Naive thymus-derived CD8-positive, alpha-beta T cell (primary cell): ENCODE results near the gene LSAMP. TPM values are rescaled to one million over a fixed set of nuclear protein-coding genes. Genes with fewer than 3 reads are reported as not detected.

Source experiments
- ATAC-seq, 2 donors: fragments of 150-1000 bp; cut with Tn5 transposase in 1 of 2; sonication (Bioruptor Pico), chemical (Tn5 transposase) in 1 of 2; 1 replicate in 1 of 2; 2 replicates in 1 of 2; pipeline ENCODE4 v1.10.0; 2021; ENCODE audit warnings: mild to moderate bottlenecking in 2 of 2, moderate library complexity in 2 of 2
- POLR2A ChIA-PET: fragments of 350-600 bp; sonication (Branson Sonifier 250); formaldehyde crosslinking; loops from one replicate; lab custom pipeline; 2021; ENCODE audit warnings: antibody characterized with exemption; lab: Charles Lee
- DNase-seq, 10 donors: peaks; one replicate each; pipeline versions ENCODE4 v3.0.0 to v3.0.0-alpha.2; 2020 to 2022
- H3K27ac Mint-ChIP-seq, 10 donors: one replicate each; pipeline ENCODE4 v1.8.0; 2020 to 2022; ENCODE audit warnings: mild to moderate bottlenecking in 10 of 10, mixed read lengths in 10 of 10, moderate library complexity in 4 of 10, inconsistent platforms in 1 of 10
- H3K27me3 Mint-ChIP-seq, 5 donors: one replicate each; pipeline ENCODE4 v1.8.0; 2021 to 2022; ENCODE audit warnings: mixed read lengths in 5 of 5
- H3K36me3 Mint-ChIP-seq, 3 donors: one replicate each; pipeline ENCODE4 v1.8.0; 2020 to 2022; ENCODE audit warnings: mixed read lengths in 3 of 3, mild to moderate bottlenecking in 2 of 3, inconsistent platforms in 1 of 3
- H3K4me1 Mint-ChIP-seq, 4 donors: one replicate each; pipeline ENCODE4 v1.8.0; 2021 to 2022; ENCODE audit warnings: mixed read lengths in 4 of 4
- H3K4me3 Mint-ChIP-seq, 10 donors: one replicate each; pipeline ENCODE4 v1.8.0; 2020 to 2022; ENCODE audit warnings: mild to moderate bottlenecking in 10 of 10, mixed read lengths in 10 of 10, moderate library complexity in 6 of 10, inconsistent platforms in 1 of 10
- H3K9me3 Mint-ChIP-seq, 9 donors: one replicate each; pipeline ENCODE4 v1.8.0; 2020 to 2022; ENCODE audit warnings: mixed read lengths in 9 of 9, mild to moderate bottlenecking in 3 of 9, inconsistent platforms in 1 of 9, moderate library complexity in 1 of 9
- polyA plus RNA-seq, 3 donors: library from polyadenylated mRNA; unstranded; fragments of 300-500 nt; fragmentation: Illumina TruSeq; gene quantifications; one replicate each; pipeline ENCODE4 v1.2.3, GENCODE V29; 2021
- total RNA-seq, 8 experiments: library from RNA in 2 of 8; stranded (reverse) in 2 of 8; gene quantifications; one replicate each; pipeline ENCODE4 v1.2.3 and lab custom pipeline; 2021 to 2026

LSAMP gene
- total and polyA plus RNA-seq, 5 experiments from 2014 or later: not detected

GRCh38 chr3:116002235-116002634, 443.1 kb downstream of the LSAMP start:
- Mint-ChIP-seq H3K9me3 (peaks cover 0 to 2% (median 0%) of the 10 kb centered on the region in 9 donors), H3K27ac (no peak overlapping the region), H3K36me3 (no peaks in the 10 kb centered on the region), H3K4me3 (no peak overlapping the region), H3K27me3 (peaks cover 0 to 2% (median 0%) of the 10 kb centered on the region in 5 donors), H3K4me1 (no peaks in the 10 kb centered on the region)
- POLR2A ChIA-PET: no interaction called here
- DNase-seq (no peak), ATAC-seq (no peak)

GRCh38 chr3:116001151-116001621, 444.1 kb downstream of the LSAMP start:
- no peaks in the 10 kb centered on the region for H3K36me3 Mint-ChIP-seq
- no peaks in the 10 kb centered on the region for H3K4me1 Mint-ChIP-seq
- POLR2A ChIA-PET: no interaction called here
- peaks cover 0 to 3% (median 0%) of the 10 kb centered on the region in 5 donors for H3K27me3 Mint-ChIP-seq
- no peak overlapping the region for H3K27ac Mint-ChIP-seq
- DNase-seq (no peak), ATAC-seq (no peak)
- H3K9me3 Mint-ChIP-seq: peaks cover 0 to 7% (median 0%) of the 10 kb centered on the region in 9 donors
- H3K4me3 Mint-ChIP-seq: no peak overlapping the region

- DNase-seq (no peak), ATAC-seq (no peak)
- Mint-ChIP-seq H3K36me3 (no peaks in the 10 kb centered on the region), H3K27ac (no peak overlapping the region), H3K27me3 (peaks cover 0 to 3% (median 1%) of the 10 kb centered on the region in 5 donors), H3K4me1 (no peaks in the 10 kb centered on the region), H3K4me3 (no peak overlapping the region), H3K9me3 (peaks cover 0 to 7% (median 0%) of the 10 kb centered on the region in 9 donors)
- POLR2A ChIA-PET: no interaction called here
Measured at GRCh38 chr3:116000311-116000710, 445.0 kb downstream of the LSAMP start.

- POLR2A ChIA-PET: no interaction called here
- DNase-seq: no peak
- Mint-ChIP-seq H3K27ac (no peak overlapping the region), H3K9me3 (peaks cover 0 to 7% (median 0%) of the 10 kb centered on the region in 9 donors), H3K27me3 (peaks cover 0 to 3% (median 1%) of the 10 kb centered on the region in 5 donors), H3K4me1 (no peaks in the 10 kb centered on the region), H3K4me3 (no peak overlapping the region), H3K36me3 (no peaks in the 10 kb centered on the region)
- ATAC-seq: no peak
Measured at GRCh38 chr3:115999613-116000012, 445.7 kb downstream of the LSAMP start.

- no peaks in the 10 kb centered on the region for H3K4me1 Mint-ChIP-seq
- peaks cover 0 to 7% (median 0%) of the 10 kb centered on the region in 9 donors for H3K9me3 Mint-ChIP-seq
- H3K4me3 Mint-ChIP-seq: no peak overlapping the region
- DNase-seq (no peak), ATAC-seq (no peak)
- POLR2A ChIA-PET: no interaction called here
- H3K27me3 Mint-ChIP-seq: peaks cover 0 to 3% (median 1%) of the 10 kb centered on the region in 5 donors
- no peaks in the 10 kb centered on the region for H3K36me3 Mint-ChIP-seq
- H3K27ac Mint-ChIP-seq: no peak overlapping the region
Measured at GRCh38 chr3:115999001-115999585, 446.2 kb downstream of the LSAMP start.

GRCh38 chr3:115996420-115997108, 448.7 kb downstream of the LSAMP start:
- DNase-seq: no peak
- no peak overlapping the region for H3K4me3 Mint-ChIP-seq
- peaks cover 0 to 3% (median 1%) of the 10 kb centered on the region in 5 donors for H3K27me3 Mint-ChIP-seq
- H3K27ac Mint-ChIP-seq: no peak overlapping the region
- POLR2A ChIA-PET: no interaction called here
- no peaks in the 10 kb centered on the region for H3K4me1 Mint-ChIP-seq
- no peaks in the 10 kb centered on the region for H3K36me3 Mint-ChIP-seq
- H3K9me3 Mint-ChIP-seq: peaks cover 0 to 7% (median 0%) of the 10 kb centered on the region in 9 donors
- no peak for ATAC-seq

GRCh38 chr3:115990669-115991068, 454.6 kb downstream of the LSAMP start:
- POLR2A ChIA-PET: no interaction called here
- H3K27ac Mint-ChIP-seq: no peak overlapping the region
- peaks cover 0 to 3% (median 0%) of the 10 kb centered on the region in 5 donors for H3K27me3 Mint-ChIP-seq
- ATAC-seq (no peak), DNase-seq (no peak)
- no peak overlapping the region for H3K4me3 Mint-ChIP-seq
- H3K4me1 Mint-ChIP-seq: no peaks in the 10 kb centered on the region
- no peaks in the 10 kb centered on the region for H3K36me3 Mint-ChIP-seq
- peaks cover 0 to 2% (median 0%) of the 10 kb centered on the region in 9 donors for H3K9me3 Mint-ChIP-seq

GRCh38 chr3:115989684-115990421, 455.4 kb downstream of the LSAMP start:
- ATAC-seq (no peak), DNase-seq (no peak)
- Mint-ChIP-seq H3K27me3 (peaks cover 0 to 3% (median 0%) of the 10 kb centered on the region in 5 donors), H3K27ac (no peak overlapping the region), H3K4me3 (no peak overlapping the region), H3K9me3 (peaks cover 0 to 2% (median 0%) of the 10 kb centered on the region in 9 donors), H3K4me1 (no peaks in the 10 kb centered on the region), H3K36me3 (no peaks in the 10 kb centered on the region)
- POLR2A ChIA-PET: no interaction called here

- Mint-ChIP-seq H3K9me3 (peaks cover 0 to 5% (median 0%) of the 10 kb centered on the region in 9 donors), H3K4me3 (no peak overlapping the region), H3K36me3 (no peaks in the 10 kb centered on the region), H3K27me3 (peaks cover 0 to 14% (median 2%) of the 10 kb centered on the region in 5 donors), H3K27ac (no peak overlapping the region), H3K4me1 (no peaks in the 10 kb centered on the region)
- POLR2A ChIA-PET: no interaction called here
- DNase-seq (no peak), ATAC-seq (no peak)
Measured at GRCh38 chr3:115986555-115987207, 458.6 kb downstream of the LSAMP start.

- H3K9me3 Mint-ChIP-seq: peaks cover 0 to 6% (median 0%) of the 10 kb centered on the region in 9 donors
- H3K4me3 Mint-ChIP-seq: peak overlapping the region in 1 of 10 donors; percentile 2
- peaks cover 0 to 2% (median 0%) of the 10 kb centered on the region in 4 donors for H3K4me1 Mint-ChIP-seq
- peak overlapping the region in 1 of 10 donors; percentile 40 for H3K27ac Mint-ChIP-seq
- POLR2A ChIA-PET: no interaction called here
- peaks cover 0 to 14% (median 2%) of the 10 kb centered on the region in 5 donors for H3K27me3 Mint-ChIP-seq
- no peak for ATAC-seq
- no peaks in the 10 kb centered on the region for H3K36me3 Mint-ChIP-seq
- no peak for DNase-seq
Measured at GRCh38 chr3:115982629-115983028, 462.7 kb downstream of the LSAMP start.

GRCh38 chr3:115982108-115982507, 463.2 kb downstream of the LSAMP start:
- POLR2A ChIA-PET: no interaction called here
- no peak overlapping the region for H3K4me3 Mint-ChIP-seq
- ATAC-seq: no peak
- peaks cover 0 to 2% (median 0%) of the 10 kb centered on the region in 4 donors for H3K4me1 Mint-ChIP-seq
- no peak overlapping the region for H3K27ac Mint-ChIP-seq
- H3K9me3 Mint-ChIP-seq: peaks cover 0 to 6% (median 2%) of the 10 kb centered on the region in 9 donors
- no peaks in the 10 kb centered on the region for H3K36me3 Mint-ChIP-seq
- peaks cover 0 to 14% (median 2%) of the 10 kb centered on the region in 5 donors for H3K27me3 Mint-ChIP-seq
- DNase-seq: no peak

GRCh38 chr3:115980709-115981108, 464.6 kb downstream of the LSAMP start:
- H3K9me3 Mint-ChIP-seq: peaks cover 0 to 7% (median 2%) of the 10 kb centered on the region in 9 donors
- no peak for DNase-seq
- H3K27ac Mint-ChIP-seq: no peak overlapping the region
- ATAC-seq: no peak
- no peaks in the 10 kb centered on the region for H3K36me3 Mint-ChIP-seq
- no peak overlapping the region for H3K4me3 Mint-ChIP-seq
- H3K4me1 Mint-ChIP-seq: peaks cover 0 to 2% (median 0%) of the 10 kb centered on the region in 4 donors
- POLR2A ChIA-PET: no interaction called here
- peaks cover 0 to 14% (median 2%) of the 10 kb centered on the region in 5 donors for H3K27me3 Mint-ChIP-seq
